HEK293 (cell line): ENCODE data around the gene UCK1.
A peak's percentile ranks its signal among the peaks of the same experiment; 100 is the strongest.

Experiments
- CTCF ChIA-PET: fragments of 350-600 bp; formaldehyde crosslinking; extraction: SDS; loops from one replicate; lab custom pipeline; 2021; ENCODE audit warnings: antibody characterized with exemption; lab: Yijun Ruan, JAX
- POLR2A ChIA-PET: fragments of 300-600 bp; formaldehyde crosslinking; extraction: SDS; loops from one replicate; lab custom pipeline; 2020; ENCODE audit warnings: antibody characterized with exemption, inconsistent platforms; lab: Yijun Ruan, JAX
- H3K27ac ChIP-seq: fragments of 200-500 bp; sonication (Bioruptor generic); 2 replicates; pipeline ENCODE4 v1.5.1; 2014; ENCODE audit warnings: low read depth, low read length, control low read depth, inconsistent platforms; ENCODE audit errors: extremely low read depth
- H3K36me3 ChIP-seq, 2 experiments: fragments of 200-500 bp in 1 of 2; sonication (Bioruptor generic) in 1 of 2; 1 replicate in 1 of 2; 2 replicates in 1 of 2; pipeline ENCODE4 v1.5.1; 2014 to 2017; ENCODE audit warnings: inconsistent platforms in 2 of 2, low read length in 2 of 2; ENCODE audit not compliant: control insufficient read depth in 2 of 2, insufficient read depth in 1 of 2
- H3K4me1 ChIP-seq: fragments of 200-500 bp; sonication (Bioruptor generic); 2 replicates; pipeline ENCODE4 v1.5.1; 2014; ENCODE audit warnings: mild to moderate bottlenecking, low read length, inconsistent platforms; ENCODE audit not compliant: control insufficient read depth, insufficient read depth
- H3K4me3 ChIP-seq: 2 replicates; pipeline ENCODE4 v1.5.1; 2011; ENCODE audit warnings: low read depth, mild to moderate bottlenecking, control low read depth, low read length, moderate library complexity
- H3K9me3 ChIP-seq: fragments of 200-500 bp; sonication (Bioruptor generic); 2 replicates; pipeline ENCODE4 v1.5.1; 2014; ENCODE audit warnings: low read depth, low read length, inconsistent platforms; ENCODE audit not compliant: control insufficient read depth, insufficient read depth
- FEZF1 ChIP-seq: fragments of 450-650 bp; formaldehyde crosslinking; IDR thresholded peaks from 2 replicates; pipeline ENCODE4 v1.5.1; 2016; ENCODE audit warnings: missing biosample characterization, missing genetic modification characterization
- HOXD13 ChIP-seq: sonication (generic); formaldehyde crosslinking; IDR thresholded peaks from 2 replicates; pipeline ENCODE4 v1.8.0; 2022; ENCODE audit warnings: missing genetic modification reagents, borderline replicate concordance
- MZF1 ChIP-seq: fragments of 450-650 bp; formaldehyde crosslinking; IDR thresholded peaks from 2 replicates; pipeline ENCODE4 v1.5.1; 2017; ENCODE audit warnings: missing biosample characterization, missing genetic modification characterization, borderline replicate concordance
- ZBTB21 ChIP-seq: fragments of 450-650 bp; formaldehyde crosslinking; IDR thresholded peaks from 2 replicates; pipeline ENCODE4 v1.5.1; 2017; ENCODE audit warnings: missing biosample characterization, missing genetic modification characterization
- ZFP41 ChIP-seq: fragments of 450-650 bp; formaldehyde crosslinking; IDR thresholded peaks from 2 replicates; pipeline ENCODE4 v1.5.1; 2016; ENCODE audit warnings: missing biosample characterization, missing genetic modification characterization, borderline replicate concordance
- ZNF140 ChIP-seq: fragments of 450-650 bp; formaldehyde crosslinking; IDR thresholded peaks from 2 replicates; pipeline ENCODE4 v1.5.1; 2016; ENCODE audit warnings: missing biosample characterization, missing genetic modification characterization
- ZNF157 ChIP-seq: fragments of 450-650 bp; formaldehyde crosslinking; IDR thresholded peaks from 2 replicates; pipeline ENCODE4 v1.5.1; 2016; ENCODE audit warnings: missing biosample characterization, missing genetic modification characterization
- ZNF211 ChIP-seq: fragments of 450-650 bp; formaldehyde crosslinking; IDR thresholded peaks from 2 replicates; pipeline ENCODE4 v1.5.1; 2016; ENCODE audit warnings: low read depth, missing biosample characterization, missing genetic modification characterization
- ZNF311 ChIP-seq: fragments of 450-650 bp; formaldehyde crosslinking; IDR thresholded peaks from 2 replicates; pipeline ENCODE4 v1.5.1; 2017; ENCODE audit warnings: missing biosample characterization, missing genetic modification characterization, borderline replicate concordance
- ZNF394 ChIP-seq: fragments of 450-650 bp; formaldehyde crosslinking; IDR thresholded peaks from 2 replicates; pipeline ENCODE4 v1.5.1; 2016; ENCODE audit warnings: missing biosample characterization, missing genetic modification characterization, mild to moderate bottlenecking, moderate library complexity, borderline replicate concordance
- ZNF501 ChIP-seq: fragments of 450-650 bp; formaldehyde crosslinking; IDR thresholded peaks from 2 replicates; pipeline ENCODE4 v1.5.1; 2016; ENCODE audit warnings: missing biosample characterization, missing genetic modification characterization
- ZNF600 ChIP-seq: fragments of 450-650 bp; formaldehyde crosslinking; IDR thresholded peaks from 2 replicates; pipeline ENCODE4 v1.5.1; 2016; ENCODE audit warnings: missing biosample characterization, missing genetic modification characterization
- ZNF621 ChIP-seq: fragments of 450-650 bp; formaldehyde crosslinking; IDR thresholded peaks from 2 replicates; pipeline ENCODE4 v1.5.1; 2017; ENCODE audit warnings: missing biosample characterization, missing genetic modification characterization
- ZNF677 ChIP-seq: fragments of 450-650 bp; IDR thresholded peaks from 2 replicates; pipeline ENCODE4 v1.5.0; 2018; ENCODE audit warnings: missing biosample characterization, mild to moderate bottlenecking, missing genetic modification characterization, moderate library complexity
- ZNF777 ChIP-seq: fragments of 450-650 bp; formaldehyde crosslinking; IDR thresholded peaks from 2 replicates; pipeline ENCODE4 v1.5.1; 2017; ENCODE audit warnings: missing biosample characterization, missing genetic modification characterization, borderline replicate concordance
- ZNF830 ChIP-seq: fragments of 450-650 bp; IDR thresholded peaks from 2 replicates; pipeline ENCODE4 v1.5.0; 2018; ENCODE audit warnings: missing biosample characterization, missing genetic modification characterization, low read depth, mild to moderate bottlenecking, moderate library complexity
- TF ChIP-seq, protein P1 (sequence below): fragments of 450-650 bp; formaldehyde crosslinking; IDR thresholded peaks from 2 replicates; pipeline ENCODE4 v1.5.1; 2016; ENCODE audit warnings: missing biosample characterization, missing genetic modification characterization, borderline replicate concordance
- TF ChIP-seq, protein P2 (sequence below): fragments of 450-650 bp; formaldehyde crosslinking; IDR thresholded peaks from 2 replicates; pipeline ENCODE4 v1.5.1; 2016; ENCODE audit warnings: missing biosample characterization, missing genetic modification characterization
- TF ChIP-seq, protein P3 (sequence below): fragments of 450-650 bp; formaldehyde crosslinking; IDR thresholded peaks from 2 replicates; pipeline ENCODE4 v1.5.1; 2016; ENCODE audit warnings: missing biosample characterization, missing genetic modification characterization, borderline replicate concordance
- TF ChIP-seq, protein P4 (sequence below): fragments of 450-650 bp; formaldehyde crosslinking; IDR thresholded peaks from 2 replicates; pipeline ENCODE4 v1.5.1; 2016; ENCODE audit warnings: missing biosample characterization, missing genetic modification characterization

UCK1 gene

DNA sequence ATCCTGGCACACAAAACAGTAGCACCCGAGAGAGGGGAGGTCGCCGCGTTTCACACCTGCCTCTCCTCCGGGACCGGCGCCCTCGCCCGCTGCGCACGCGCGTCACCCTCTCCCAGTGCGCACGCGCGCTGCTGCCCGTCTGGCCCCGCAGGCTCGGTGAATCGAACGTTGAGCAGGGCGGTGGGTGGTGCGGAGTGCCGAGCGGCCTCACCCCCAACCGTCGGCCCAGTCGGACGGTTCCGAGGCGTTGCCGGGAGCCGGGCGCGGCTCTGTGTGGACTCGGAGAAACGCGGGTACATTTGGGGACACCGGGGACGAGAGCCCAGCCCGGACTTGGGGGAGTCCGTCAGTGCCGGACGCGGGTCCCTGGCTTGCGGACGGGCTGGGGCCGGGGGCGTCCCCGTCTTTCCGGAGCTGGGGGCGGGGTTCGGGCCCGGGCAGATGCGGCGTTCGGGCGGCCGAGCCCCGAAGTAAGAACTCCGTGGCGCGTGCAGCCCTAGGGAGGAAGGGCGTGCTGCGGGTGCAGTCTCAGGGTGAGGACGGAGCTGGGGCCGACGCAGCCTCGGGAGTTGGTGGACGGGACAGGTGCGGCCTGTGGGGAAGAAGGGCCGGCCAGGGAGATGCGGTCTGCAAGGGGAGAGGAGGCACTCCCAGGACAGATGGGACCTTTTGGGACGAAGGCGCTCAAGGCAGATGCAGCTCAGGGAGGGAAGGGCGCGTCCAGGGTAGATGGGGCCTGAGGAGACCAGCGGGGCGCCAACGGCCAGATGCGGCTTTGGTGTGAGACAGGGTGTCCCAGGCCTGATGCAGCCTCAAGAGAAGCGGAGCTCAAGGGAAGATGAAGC, 28.1 kb downstream of the UCK1 start, which contains the start of gene POMT1 (continued):
- TF ChIP-seq ZNF394 (tag by site-specific recombination): no peak
- TF ChIP-seq, all 188 proteins: peak for 47

DNA sequence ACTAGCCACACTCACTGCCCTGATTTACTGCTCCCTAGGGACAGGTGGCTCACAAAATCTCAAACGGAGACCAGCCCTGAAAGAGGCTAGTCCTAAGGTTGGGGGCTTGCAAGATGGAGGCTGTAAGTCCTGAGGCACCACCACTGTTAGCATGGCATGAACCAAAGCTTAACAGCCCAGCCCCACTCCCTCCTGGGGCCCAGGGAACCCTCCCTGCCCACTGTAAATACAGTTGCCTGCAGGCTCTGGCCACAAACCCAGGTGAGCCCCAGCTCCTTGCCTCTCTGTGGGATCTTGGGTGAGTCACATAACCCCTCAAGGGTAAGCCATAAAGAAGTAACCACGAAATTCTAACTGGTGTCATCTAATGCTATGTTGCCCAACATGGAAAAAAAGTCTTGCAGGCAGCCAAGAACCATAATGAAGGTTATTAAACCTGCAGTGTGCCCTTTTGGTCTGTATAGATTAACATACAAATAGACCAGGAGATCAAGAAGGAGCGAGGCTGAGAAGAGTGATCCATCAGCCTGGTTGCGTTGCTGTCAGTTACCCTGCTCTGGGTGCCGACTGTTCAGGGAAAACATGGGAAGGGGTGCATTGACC, 30.0 kb downstream of the UCK1 start:
- no peak overlapping the region for H3K4me3 ChIP-seq
- H3K27ac ChIP-seq: peak overlapping the region; percentile 43; the same call in 1 of the 2 replicates
- H3K4me1 ChIP-seq: peaks cover 6% of the 10 kb centered on the region; the same call in 1 of the 2 replicates
- CTCF ChIA-PET: interaction anchor here (0.8 to 1.9 kb wide), 3 partner anchors 20 to 165 kb away, joined by 3 to 10 read pairs (median 3); no protein-coding TSS in a partner anchor
- POLR2A ChIA-PET: no interaction called here
- H3K9me3 ChIP-seq: no peaks in the 10 kb centered on the region
- H3K36me3 ChIP-seq: peaks cover 0 to 55% of the 10 kb centered on the region in 2 experiments
- TF ChIP-seq ZNF311 (tag by site-specific recombination) (no peak), ZNF600 (tag by site-specific recombination) (peak; percentile 80), ZNF777 (tag by site-specific recombination) (no peak), ZNF157 (tag by site-specific recombination) (no peak), ZNF211 (tag by site-specific recombination) (no peak), ZFP41 (tag by site-specific recombination) (no peak), ZNF621 (tag by site-specific recombination) (no peak), HOXD13 (CRISPR knock-in tag) (no peak), ZNF830 (no peak), ZNF677 (no peak), MZF1 (tag by site-specific recombination) (no peak), ZNF501 (no peak), FEZF1 (peak; percentile 50), ZNF140 (tag by site-specific recombination) (no peak), ZBTB21 (no peak)
- TF ChIP-seq, protein P1, sequence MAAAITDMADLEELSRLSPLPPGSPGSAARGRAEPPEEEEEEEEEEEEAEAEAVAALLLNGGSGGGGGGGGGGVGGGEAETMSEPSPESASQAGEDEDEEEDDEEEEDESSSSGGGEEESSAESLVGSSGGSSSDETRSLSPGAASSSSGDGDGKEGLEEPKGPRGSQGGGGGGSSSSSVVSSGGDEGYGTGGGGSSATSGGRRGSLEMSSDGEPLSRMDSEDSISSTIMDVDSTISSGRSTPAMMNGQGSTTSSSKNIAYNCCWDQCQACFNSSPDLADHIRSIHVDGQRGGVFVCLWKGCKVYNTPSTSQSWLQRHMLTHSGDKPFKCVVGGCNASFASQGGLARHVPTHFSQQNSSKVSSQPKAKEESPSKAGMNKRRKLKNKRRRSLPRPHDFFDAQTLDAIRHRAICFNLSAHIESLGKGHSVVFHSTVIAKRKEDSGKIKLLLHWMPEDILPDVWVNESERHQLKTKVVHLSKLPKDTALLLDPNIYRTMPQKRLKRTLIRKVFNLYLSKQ: no peak
- TF ChIP-seq, protein P2, sequence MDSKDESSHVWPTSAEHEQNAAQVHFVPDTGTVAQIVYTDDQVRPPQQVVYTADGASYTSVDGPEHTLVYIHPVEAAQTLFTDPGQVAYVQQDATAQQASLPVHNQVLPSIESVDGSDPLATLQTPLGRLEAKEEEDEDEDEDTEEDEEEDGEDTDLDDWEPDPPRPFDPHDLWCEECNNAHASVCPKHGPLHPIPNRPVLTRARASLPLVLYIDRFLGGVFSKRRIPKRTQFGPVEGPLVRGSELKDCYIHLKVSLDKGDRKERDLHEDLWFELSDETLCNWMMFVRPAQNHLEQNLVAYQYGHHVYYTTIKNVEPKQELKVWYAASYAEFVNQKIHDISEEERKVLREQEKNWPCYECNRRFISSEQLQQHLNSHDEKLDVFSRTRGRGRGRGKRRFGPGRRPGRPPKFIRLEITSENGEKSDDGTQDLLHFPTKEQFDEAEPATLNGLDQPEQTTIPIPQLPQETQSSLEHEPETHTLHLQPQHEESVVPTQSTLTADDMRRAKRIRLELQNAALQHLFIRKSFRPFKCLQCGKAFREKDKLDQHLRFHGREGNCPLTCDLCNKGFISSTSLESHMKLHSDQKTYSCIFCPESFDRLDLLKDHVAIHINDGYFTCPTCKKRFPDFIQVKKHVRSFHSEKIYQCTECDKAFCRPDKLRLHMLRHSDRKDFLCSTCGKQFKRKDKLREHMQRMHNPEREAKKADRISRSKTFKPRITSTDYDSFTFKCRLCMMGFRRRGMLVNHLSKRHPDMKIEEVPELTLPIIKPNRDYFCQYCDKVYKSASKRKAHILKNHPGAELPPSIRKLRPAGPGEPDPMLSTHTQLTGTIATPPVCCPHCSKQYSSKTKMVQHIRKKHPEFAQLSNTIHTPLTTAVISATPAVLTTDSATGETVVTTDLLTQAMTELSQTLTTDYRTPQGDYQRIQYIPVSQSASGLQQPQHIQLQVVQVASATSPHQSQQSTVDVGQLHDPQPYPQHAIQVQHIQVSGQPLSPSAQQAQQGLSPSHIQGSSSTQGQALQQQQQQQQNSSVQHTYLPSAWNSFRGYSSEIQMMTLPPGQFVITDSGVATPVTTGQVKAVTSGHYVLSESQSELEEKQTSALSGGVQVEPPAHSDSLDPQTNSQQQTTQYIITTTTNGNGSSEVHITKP: peak; percentile 68
- TF ChIP-seq, protein P3, sequence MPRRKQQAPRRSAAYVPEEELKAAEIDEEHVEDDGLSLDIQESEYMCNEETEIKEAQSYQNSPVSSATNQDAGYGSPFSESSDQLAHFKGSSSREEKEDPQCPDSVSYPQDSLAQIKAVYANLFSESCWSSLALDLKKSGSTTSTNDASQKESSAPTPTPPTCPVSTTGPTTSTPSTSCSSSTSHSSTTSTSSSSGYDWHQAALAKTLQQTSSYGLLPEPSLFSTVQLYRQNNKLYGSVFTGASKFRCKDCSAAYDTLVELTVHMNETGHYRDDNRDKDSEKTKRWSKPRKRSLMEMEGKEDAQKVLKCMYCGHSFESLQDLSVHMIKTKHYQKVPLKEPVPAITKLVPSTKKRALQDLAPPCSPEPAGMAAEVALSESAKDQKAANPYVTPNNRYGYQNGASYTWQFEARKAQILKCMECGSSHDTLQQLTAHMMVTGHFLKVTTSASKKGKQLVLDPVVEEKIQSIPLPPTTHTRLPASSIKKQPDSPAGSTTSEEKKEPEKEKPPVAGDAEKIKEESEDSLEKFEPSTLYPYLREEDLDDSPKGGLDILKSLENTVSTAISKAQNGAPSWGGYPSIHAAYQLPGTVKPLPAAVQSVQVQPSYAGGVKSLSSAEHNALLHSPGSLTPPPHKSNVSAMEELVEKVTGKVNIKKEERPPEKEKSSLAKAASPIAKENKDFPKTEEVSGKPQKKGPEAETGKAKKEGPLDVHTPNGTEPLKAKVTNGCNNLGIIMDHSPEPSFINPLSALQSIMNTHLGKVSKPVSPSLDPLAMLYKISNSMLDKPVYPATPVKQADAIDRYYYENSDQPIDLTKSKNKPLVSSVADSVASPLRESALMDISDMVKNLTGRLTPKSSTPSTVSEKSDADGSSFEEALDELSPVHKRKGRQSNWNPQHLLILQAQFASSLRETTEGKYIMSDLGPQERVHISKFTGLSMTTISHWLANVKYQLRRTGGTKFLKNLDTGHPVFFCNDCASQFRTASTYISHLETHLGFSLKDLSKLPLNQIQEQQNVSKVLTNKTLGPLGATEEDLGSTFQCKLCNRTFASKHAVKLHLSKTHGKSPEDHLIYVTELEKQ (tag by site-specific recombination): 0 out of 2 replicates have a peak, but pooled peaks have one; percentile 26
- TF ChIP-seq, protein P4, sequence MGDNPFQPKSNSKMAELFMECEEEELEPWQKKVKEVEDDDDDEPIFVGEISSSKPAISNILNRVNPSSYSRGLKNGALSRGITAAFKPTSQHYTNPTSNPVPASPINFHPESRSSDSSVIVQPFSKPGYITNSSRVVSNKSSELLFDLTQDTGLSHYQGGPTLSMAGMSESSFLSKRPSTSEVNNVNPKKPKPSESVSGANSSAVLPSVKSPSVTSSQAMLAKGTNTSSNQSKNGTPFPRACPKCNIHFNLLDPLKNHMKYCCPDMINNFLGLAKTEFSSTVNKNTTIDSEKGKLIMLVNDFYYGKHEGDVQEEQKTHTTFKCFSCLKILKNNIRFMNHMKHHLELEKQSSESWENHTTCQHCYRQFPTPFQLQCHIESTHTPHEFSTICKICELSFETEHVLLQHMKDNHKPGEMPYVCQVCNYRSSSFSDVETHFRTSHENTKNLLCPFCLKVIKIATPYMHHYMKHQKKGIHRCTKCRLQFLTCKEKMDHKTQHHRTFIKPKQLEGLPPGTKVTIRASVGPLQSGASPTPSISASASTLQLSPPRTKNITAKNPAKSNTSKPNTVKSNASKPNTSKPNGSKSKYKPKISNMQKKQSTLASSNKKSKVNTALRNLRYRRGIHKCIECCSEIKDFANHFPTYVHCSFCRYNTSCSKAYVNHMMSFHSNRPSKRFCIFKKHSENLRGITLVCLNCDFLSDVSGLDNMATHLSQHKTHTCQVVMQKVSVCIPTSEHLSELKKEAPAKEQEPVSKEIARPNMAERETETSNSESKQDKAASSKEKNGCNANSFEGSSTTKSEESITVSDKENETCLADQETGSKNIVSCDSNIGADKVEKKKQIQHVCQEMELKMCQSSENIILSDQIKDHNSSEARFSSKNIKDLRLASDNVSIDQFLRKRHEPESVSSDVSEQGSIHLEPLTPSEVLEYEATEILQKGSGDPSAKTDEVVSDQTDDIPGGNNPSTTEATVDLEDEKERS (tag by site-specific recombination): no peak
